PC-3 (cell line): Measurements from ENCODE around the gene NTNG1. TPM values are rescaled to one million over a fixed set of nuclear protein-coding genes. Genes with fewer than 3 reads are reported as not detected.
A peak's percentile ranks its signal among the peaks of the same experiment; 100 is the strongest.

Experiments
- ATAC-seq: fragments of 200-7000 bp; cut with Tn5 transposase; 2 replicates; pipeline ENCODE4 v1.9.1; 2020; ENCODE audit warnings: mild to moderate bottlenecking, moderate library complexity
- BruUV-seq: library from RNA; stranded (reverse); fragments of 400-500 nt; replicated peaks from 2 replicates; lab custom pipeline; 2021; lab: Mats Ljungman, UMichigan
- CTCF ChIA-PET: fragments of 300-600 bp; sonication (Branson Sonifier 250); formaldehyde crosslinking; loops from one replicate; lab custom pipeline; 2022; ENCODE audit warnings: antibody characterized with exemption; lab: Charles Lee
- POLR2A ChIA-PET: fragments of 300-600 bp; sonication (Branson Sonifier 250); formaldehyde crosslinking; loops from one replicate; lab custom pipeline; 2022; ENCODE audit warnings: antibody characterized with exemption; ENCODE audit not compliant: unreplicated experiment; lab: Charles Lee
- DNase-seq: peaks from one replicate; pipeline ENCODE4 v3.0.0-alpha.2; 2015
- H2AFZ ChIP-seq: fragments of 300-600 bp; sonication (generic); 2 replicates; pipeline ENCODE4 v1.6.0; 2016; ENCODE audit warnings: antibody characterized with exemption, low read length
- H3F3A ChIP-seq: fragments of 300-600 bp; sonication (generic); one replicate; pipeline ENCODE4 v1.6.0; 2017; ENCODE audit warnings: antibody characterized with exemption, low read length, control low read depth, mild to moderate bottlenecking; ENCODE audit not compliant: unreplicated experiment
- H3K27ac ChIP-seq: fragments of 300-600 bp; sonication (generic); 2 replicates; pipeline ENCODE4 v1.5.1; 2016; ENCODE audit warnings: mild to moderate bottlenecking, low read length
- H3K27me3 ChIP-seq: fragments of 300-600 bp; sonication (generic); 2 replicates; pipeline ENCODE4 v1.6.1; 2016; ENCODE audit warnings: low read length, mixed read lengths
- H3K36me3 ChIP-seq: fragments of 300-600 bp; sonication (generic); 2 replicates; pipeline ENCODE4 v1.6.1; 2016; ENCODE audit warnings: low read depth, mixed run types, low read length, mixed read lengths
- H3K4me1 ChIP-seq: fragments of 300-600 bp; sonication (generic); 2 replicates; pipeline ENCODE4 v1.5.1; 2016; ENCODE audit warnings: low read length; ENCODE audit not compliant: insufficient read depth
- H3K4me2 ChIP-seq: fragments of 300-600 bp; sonication (generic); 2 replicates; pipeline ENCODE4 v1.6.0; 2016; ENCODE audit warnings: low read length
- H3K4me3 ChIP-seq: fragments of 300-600 bp; sonication (generic); 2 replicates; pipeline ENCODE4 v1.5.1; 2016; ENCODE audit warnings: mild to moderate bottlenecking, low read length, mixed read lengths
- H3K79me2 ChIP-seq: fragments of 300-600 bp; sonication (generic); 2 replicates; pipeline ENCODE4 v1.6.1; 2017; ENCODE audit warnings: low read length, mixed read lengths
- H3K9ac ChIP-seq: fragments of 300-600 bp; sonication (generic); 2 replicates; pipeline ENCODE4 v1.6.0; 2016; ENCODE audit warnings: mild to moderate bottlenecking, low read length
- H3K9me2 ChIP-seq: fragments of 300-600 bp; sonication (generic); replicated peaks from 2 replicates; pipeline ENCODE4 v1.6.1; 2016; ENCODE audit warnings: mixed run types, low read length, mixed read lengths
- H3K9me3 ChIP-seq: fragments of 300-600 bp; sonication (generic); 2 replicates; pipeline ENCODE4 v1.6.1; 2016; ENCODE audit warnings: low read length, mixed read lengths
- H4K20me1 ChIP-seq: fragments of 300-600 bp; sonication (generic); 2 replicates; pipeline ENCODE4 v1.6.1; 2016; ENCODE audit warnings: low read length, mixed read lengths
- EZH2 ChIP-seq: fragments of 300-600 bp; sonication (generic); IDR thresholded peaks from one replicate; pipeline ENCODE4 v1.6.1; 2017; ENCODE audit warnings: antibody characterized with exemption, mild to moderate bottlenecking, low read length; ENCODE audit not compliant: unreplicated experiment
- EZH2phosphoT487 ChIP-seq: fragments of 300-600 bp; sonication (generic); IDR thresholded peaks from 2 replicates; pipeline ENCODE4 v1.6.1; 2018; ENCODE audit warnings: mild to moderate bottlenecking, antibody characterized with exemption, low read length, borderline replicate concordance
- intact Hi-C: fragments of 100-400 bp; cut with micrococcal nuclease; formaldehyde crosslinking; loops from 2 replicates; pipeline ENCODE4 v1.9.0; 2023
- total RNA-seq: library from RNA; depleted of rRNA; stranded (reverse); fragments of >200 nt; gene quantifications from 2 replicates; pipeline ENCODE4 v1.2.3, GENCODE V29; 2014
- TF ChIP-seq, protein P1 (sequence below): fragments of 300-600 bp; sonication (generic); conservative IDR thresholded peaks from 2 replicates; pipeline ENCODE4 v1.5.1; 2017; ENCODE audit warnings: antibody characterized with exemption, low read depth, mild to moderate bottlenecking, low read length

The NTNG1 gene
- total RNA-seq, 1 experiment from 2014 or later = 6.7 TPM

- TSS peak; percentile 78 for BruUV-seq
- Histone ChIP-seq H3K9me2 (no peaks in the 10 kb centered on the region), H3K79me2 (peaks cover 7% of the 10 kb centered on the region; the same call in 1 of the 2 replicates), H2AFZ (peak overlapping the region; percentile 96), H4K20me1 (no peaks in the 10 kb centered on the region), H3K27me3 (no peaks in the 10 kb centered on the region), H3K9ac (peak overlapping the region; percentile 53), H3K4me3 (peak overlapping the region; percentile 96), H3K36me3 (no peaks in the 10 kb centered on the region), H3K4me2 (peak overlapping the region; percentile 96), H3K9me3 (no peaks in the 10 kb centered on the region), H3K27ac (peak overlapping the region; percentile 65), H3K4me1 (peaks cover 32% of the 10 kb centered on the region), H3F3A (no peaks in the 10 kb centered on the region)
- intact Hi-C loops = loop anchor here (2.0 to 10.0 kb wide), 6 partner anchors 63 to 1013 kb away; no protein-coding TSS in a partner anchor
- CTCF ChIA-PET = interaction anchor here (0.7 kb wide), 1 partner anchor 392 kb away, joined by 5 read pairs; no protein-coding TSS in a partner anchor
- POLR2A ChIA-PET = interaction anchor here (0.7 kb wide), 1 partner anchor 84 kb away, joined by 3 read pairs; no protein-coding TSS in a partner anchor
- ATAC-seq (peak; percentile 73), DNase-seq (peak; percentile 72)
- TF ChIP-seq EZH2phosphoT487 (no peak), EZH2 (no peak)
- TF ChIP-seq, protein P1, sequence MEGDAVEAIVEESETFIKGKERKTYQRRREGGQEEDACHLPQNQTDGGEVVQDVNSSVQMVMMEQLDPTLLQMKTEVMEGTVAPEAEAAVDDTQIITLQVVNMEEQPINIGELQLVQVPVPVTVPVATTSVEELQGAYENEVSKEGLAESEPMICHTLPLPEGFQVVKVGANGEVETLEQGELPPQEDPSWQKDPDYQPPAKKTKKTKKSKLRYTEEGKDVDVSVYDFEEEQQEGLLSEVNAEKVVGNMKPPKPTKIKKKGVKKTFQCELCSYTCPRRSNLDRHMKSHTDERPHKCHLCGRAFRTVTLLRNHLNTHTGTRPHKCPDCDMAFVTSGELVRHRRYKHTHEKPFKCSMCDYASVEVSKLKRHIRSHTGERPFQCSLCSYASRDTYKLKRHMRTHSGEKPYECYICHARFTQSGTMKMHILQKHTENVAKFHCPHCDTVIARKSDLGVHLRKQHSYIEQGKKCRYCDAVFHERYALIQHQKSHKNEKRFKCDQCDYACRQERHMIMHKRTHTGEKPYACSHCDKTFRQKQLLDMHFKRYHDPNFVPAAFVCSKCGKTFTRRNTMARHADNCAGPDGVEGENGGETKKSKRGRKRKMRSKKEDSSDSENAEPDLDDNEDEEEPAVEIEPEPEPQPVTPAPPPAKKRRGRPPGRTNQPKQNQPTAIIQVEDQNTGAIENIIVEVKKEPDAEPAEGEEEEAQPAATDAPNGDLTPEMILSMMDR = no peak
Observed at GRCh38 chr1:107139833-107140702, 771 bp upstream of the NTNG1 start.

- peak overlapping the region; percentile 92 for H3K4me2 ChIP-seq
- H3K27ac ChIP-seq = peak overlapping the region; percentile 10; the same call in 1 of the 2 replicates
- H3K79me2 ChIP-seq = peaks cover 14% of the 10 kb centered on the region; the same call in 1 of the 2 replicates
- BruUV-seq = no TSS peak
- H3K9ac ChIP-seq = peak overlapping the region; percentile 46
- no peaks in the 10 kb centered on the region for H3K36me3 ChIP-seq
- no peaks in the 10 kb centered on the region for H3F3A ChIP-seq
- POLR2A ChIA-PET = no interaction called here
- no peaks in the 10 kb centered on the region for H4K20me1 ChIP-seq
- peak; percentile 10 for ATAC-seq
- intact Hi-C loops = loop anchor here (1.0 to 5.0 kb wide), 6 partner anchors 65 to 1014 kb away; no protein-coding TSS in a partner anchor
- TF ChIP-seq EZH2 = no peak
- TF ChIP-seq EZH2phosphoT487 = no peak
- TF ChIP-seq, protein P1 = no peak
- DNase-seq = peak; percentile 26
- CTCF ChIA-PET = interaction anchor here (0.6 to 0.7 kb wide), 3 partner anchors 35 to 865 kb away, joined by 3 to 4 read pairs (median 4); no protein-coding TSS in a partner anchor
- H3K9me3 ChIP-seq = no peaks in the 10 kb centered on the region
- H2AFZ ChIP-seq = peak overlapping the region; percentile 88
- H3K27me3 ChIP-seq = no peaks in the 10 kb centered on the region
- no peaks in the 10 kb centered on the region for H3K9me2 ChIP-seq
- H3K4me1 ChIP-seq = peaks cover 36% of the 10 kb centered on the region
- H3K4me3 ChIP-seq = peak overlapping the region; percentile 80
Observed at GRCh38 chr1:107141491-107142126, 770 bp downstream of the NTNG1 start.
